Measurements from ENCODE around the gene ENTR1.

DNA sequence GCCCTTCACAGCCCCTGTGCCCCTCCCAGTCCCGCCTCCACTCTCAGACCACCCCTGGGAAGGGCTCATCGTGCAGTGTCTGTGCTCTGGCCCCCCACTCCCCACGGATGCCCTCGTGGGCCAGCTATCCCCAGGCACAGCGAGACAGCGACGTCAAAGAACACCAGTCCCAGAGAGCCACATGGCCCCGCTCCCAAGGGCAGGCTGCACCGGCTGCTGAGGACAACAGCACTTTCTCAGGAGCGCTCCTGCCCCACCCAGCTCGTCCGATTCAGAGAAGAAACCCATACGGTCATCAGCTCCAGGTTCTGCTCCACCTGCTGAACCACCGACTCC, 5.6 kb downstream of the ENTR1 start:
- TF ChIP-seq POLR2AphosphoS5 (IDR thresholded peaks at IDR 0.05; ENCODE audit: low read depth, low read length), result no peak
- TF ChIP-seq TAF1 (IDR thresholded peaks at IDR 0.05; ENCODE audit: borderline replicate concordance, low read depth, low read length), result no peak
